Measurements from ENCODE around the gene FILIP1L.

Gene FILIP1L

DNA sequence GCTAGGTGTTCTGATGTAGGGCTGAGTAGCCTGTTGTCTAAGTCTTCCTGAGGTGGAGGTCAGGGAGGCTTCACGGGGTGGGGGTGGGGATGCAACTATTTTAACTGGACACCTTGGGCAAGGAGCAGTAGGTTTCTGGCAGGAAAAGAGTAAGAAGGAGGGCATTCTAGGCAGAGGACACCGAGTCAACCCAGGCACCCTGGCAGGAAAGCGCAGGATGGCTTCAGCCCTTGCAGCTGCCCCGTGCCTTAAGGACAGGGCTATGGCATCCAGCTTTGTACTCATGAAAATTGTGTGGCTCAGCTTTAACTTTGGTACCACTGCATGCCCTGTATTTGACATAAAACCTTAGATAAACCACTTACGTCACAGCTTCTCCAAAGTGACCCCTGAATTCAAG lies 6.4 kb upstream of the FILIP1L start:
- TF ChIP-seq JUND (IDR thresholded peaks at IDR 0.05; ENCODE audit: low read depth), result no peak
- in situ Hi-C loops (cut with HindIII; ENCODE audit: low pct_unique_long_range_greater_than_20kb, low sequenced_read_pairs), result no loop called here
- DNase-seq (ENCODE audit: low read depth in 1 of 2, low spot score in 1 of 2), result no peak

DNA sequence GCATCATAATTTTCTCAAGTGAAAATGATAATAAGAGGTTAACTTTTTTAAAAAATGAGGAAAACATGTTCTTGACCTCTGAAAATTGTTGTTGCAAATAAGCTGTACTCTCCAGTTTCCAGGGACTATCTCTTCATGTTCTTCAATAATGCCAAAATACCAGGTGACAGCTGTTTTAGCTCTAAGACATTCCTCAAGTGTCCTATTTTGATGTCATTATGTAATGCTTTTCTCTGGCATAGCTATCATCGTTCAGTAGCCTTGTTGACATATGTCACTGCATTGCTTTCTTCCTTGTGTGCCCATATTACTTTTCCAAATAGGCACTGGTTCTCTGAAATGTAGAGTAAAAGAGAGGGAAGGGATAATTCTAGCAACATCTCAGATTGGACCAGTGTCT lies 5.7 kb upstream of the FILIP1L start:
- no peak for DNase-seq (ENCODE audit: low read depth in 1 of 2, low spot score in 1 of 2)
- no peak for TF ChIP-seq JUND (IDR thresholded peaks at IDR 0.05; ENCODE audit: low read depth)
- in situ Hi-C loops (cut with HindIII; ENCODE audit: low pct_unique_long_range_greater_than_20kb, low sequenced_read_pairs), result no loop called here

DNA sequence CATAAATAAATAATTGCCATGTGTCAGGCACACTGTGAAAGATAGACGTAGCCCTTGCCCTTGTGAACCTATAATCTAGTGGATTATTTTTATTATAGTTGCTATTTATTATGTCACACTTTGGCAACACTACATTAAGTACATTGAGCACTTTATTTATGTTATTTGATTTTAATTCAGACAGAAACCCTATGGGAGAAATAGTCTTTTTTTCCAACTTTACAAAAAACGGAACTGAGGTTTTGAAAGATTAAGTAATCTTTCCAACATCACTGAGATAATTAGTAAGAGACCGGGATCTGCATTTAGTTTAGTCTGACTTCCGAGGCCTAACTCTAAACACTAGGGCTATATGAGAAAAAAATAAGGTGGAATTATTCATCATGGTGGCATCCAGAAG lies 2.8 kb upstream of the FILIP1L start:
- in situ Hi-C loops (cut with HindIII; ENCODE audit: low pct_unique_long_range_greater_than_20kb, low sequenced_read_pairs), result no loop called here
- DNase-seq (ENCODE audit: low read depth in 1 of 2, low spot score in 1 of 2), result no peak
- no peak for TF ChIP-seq JUND (IDR thresholded peaks at IDR 0.05; ENCODE audit: low read depth)

DNA sequence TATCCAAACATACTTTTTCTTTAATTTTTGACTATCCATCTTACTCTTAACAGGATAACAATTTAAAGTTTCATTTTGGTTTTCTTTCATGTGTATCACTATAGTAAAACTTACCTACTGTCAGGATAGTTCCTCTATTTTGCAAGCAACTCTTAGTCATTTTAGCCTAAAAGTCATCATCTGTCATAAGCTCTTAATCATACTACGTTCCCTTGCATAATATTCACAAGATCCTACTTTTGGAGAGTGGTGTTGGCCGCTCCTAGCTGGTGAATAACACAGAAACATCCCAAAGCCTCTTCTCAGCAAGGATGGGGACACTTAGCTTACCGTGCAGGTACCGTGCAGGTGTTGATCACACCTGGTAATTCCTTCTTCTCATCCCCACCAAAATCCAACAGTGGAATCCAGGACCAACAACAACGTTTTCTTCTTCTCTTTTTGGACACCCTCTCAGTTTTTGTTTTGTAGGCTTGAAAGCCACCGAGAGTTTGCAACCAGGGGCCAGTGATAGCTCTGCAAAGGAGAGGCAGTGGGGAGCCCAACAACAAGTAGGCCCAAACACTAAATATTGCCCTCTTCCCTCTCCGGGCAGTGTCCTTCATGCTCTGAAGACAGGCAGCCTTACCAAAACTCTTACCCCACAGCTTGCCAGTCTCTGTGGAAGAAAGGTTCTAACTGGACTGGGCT lies 433 bp downstream of the FILIP1L start:
- TF ChIP-seq JUND (IDR thresholded peaks at IDR 0.05; ENCODE audit: low read depth), result no peak
- in situ Hi-C loops (cut with HindIII; ENCODE audit: low pct_unique_long_range_greater_than_20kb, low sequenced_read_pairs), result no loop called here
- no peak for DNase-seq (ENCODE audit: low read depth in 1 of 2, low spot score in 1 of 2)

DNA sequence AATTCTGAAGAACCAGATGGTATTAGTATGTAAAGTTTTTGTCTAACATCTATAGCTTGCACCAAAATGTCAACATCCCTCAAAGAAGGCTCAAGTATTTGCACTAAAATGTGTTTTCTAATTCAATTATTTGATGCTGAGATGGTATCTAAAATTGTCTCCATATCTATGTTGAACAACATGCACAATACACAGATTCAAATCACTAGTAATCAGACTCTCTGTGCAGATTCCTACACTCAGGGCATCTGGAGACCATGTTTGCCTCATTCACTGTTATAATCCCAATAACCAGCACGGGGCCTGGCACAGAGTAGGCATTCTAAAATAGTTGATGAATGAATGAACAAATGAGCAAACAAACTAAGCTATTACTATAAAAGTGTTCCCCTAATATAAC lies 2.6 kb downstream of the FILIP1L start:
- DNase-seq (ENCODE audit: low read depth in 1 of 2, low spot score in 1 of 2), result no peak
- in situ Hi-C loops (cut with HindIII; ENCODE audit: low pct_unique_long_range_greater_than_20kb, low sequenced_read_pairs), result no loop called here
- no peak for TF ChIP-seq JUND (IDR thresholded peaks at IDR 0.05; ENCODE audit: low read depth)

DNA sequence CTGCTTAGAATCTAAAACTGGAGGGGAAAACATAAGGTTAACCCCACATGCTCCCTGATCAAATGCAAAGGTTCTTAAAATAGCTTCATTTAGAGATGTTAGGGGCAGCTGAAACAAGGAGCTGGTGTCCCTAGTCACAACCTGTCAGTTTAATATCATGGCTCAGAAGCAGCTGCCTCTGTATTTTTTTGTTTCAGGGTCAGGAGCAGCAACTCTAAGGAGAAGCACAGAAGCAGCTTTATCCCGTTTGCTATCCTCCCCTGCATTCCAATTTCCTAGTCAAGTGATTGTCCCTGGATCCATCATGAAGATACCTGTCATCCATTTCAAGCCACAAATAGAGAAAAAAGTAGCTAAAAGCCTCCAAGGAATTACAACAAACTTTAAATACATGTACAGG lies 4.1 kb downstream of the FILIP1L start:
- in situ Hi-C loops (cut with HindIII; ENCODE audit: low pct_unique_long_range_greater_than_20kb, low sequenced_read_pairs), result no loop called here

DNA sequence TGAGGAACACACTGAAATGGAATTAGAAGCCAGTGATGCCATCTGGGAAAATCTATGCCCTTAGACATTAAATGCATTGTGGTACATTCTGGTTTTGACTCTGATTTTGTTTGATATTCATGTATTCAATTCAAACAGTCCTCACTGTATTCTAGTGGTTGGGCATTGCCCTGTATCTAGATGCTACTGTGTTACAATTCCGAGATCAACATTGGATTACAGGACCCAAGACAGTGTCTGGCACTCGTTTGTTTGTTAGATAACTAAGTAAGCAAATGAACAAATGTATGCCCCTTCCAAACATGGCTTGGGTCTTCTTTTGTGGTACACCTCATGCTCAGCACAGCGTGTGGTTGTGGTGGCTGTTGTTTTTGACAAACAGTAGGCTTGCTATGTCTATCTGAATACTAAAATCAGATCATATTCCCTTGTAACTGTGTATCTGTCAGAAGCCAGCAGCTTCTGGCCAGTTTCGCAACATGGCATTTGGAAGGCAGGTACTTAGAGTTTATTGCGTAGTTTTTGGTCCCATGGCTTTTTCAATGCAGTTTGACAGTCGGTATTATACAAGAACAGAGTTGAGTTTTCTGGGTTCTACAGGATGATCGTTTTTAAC lies 5.7 kb downstream of the FILIP1L start:
- no peak for DNase-seq (ENCODE audit: low read depth in 1 of 2, low spot score in 1 of 2)
- in situ Hi-C loops (cut with HindIII; ENCODE audit: low pct_unique_long_range_greater_than_20kb, low sequenced_read_pairs), result no loop called here
- TF ChIP-seq JUND (IDR thresholded peaks at IDR 0.05; ENCODE audit: low read depth), result no peak

More for the DNA sequence above, 4.1 kb downstream of the FILIP1L start:
- TF ChIP-seq JUND (IDR thresholded peaks at IDR 0.05; ENCODE audit: low read depth), result no peak
- DNase-seq (ENCODE audit: low read depth in 1 of 2, low spot score in 1 of 2), result no peak

DNA sequence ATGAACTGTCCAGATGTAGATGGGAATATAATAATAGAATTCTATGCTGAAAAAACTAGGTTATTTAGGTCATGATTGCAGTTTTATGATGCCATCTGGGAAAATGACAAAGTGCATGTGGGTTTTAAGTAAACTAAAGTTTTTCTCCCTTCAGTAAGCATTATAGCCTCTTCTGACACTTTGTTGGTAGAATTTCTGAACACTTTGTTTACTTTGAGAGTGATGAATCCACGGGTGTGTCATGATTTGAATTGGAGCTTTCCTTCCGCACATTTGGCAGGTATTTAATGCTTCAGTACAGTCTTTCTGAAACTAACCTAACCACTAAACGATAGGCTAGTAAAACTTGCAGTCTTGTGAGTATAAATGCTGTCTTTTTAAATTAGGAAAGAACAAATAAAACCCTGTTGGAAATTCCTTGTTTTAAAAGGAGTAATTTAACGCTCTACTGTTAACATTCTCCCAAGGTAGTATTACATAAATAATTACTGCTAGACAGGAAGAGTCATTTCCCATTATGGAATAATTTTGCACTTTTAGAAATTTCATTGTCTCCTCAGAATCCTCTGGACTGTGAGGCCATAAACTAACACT lies 7.0 kb downstream of the FILIP1L start:
- TF ChIP-seq JUND (IDR thresholded peaks at IDR 0.05; ENCODE audit: low read depth), result no peak
- in situ Hi-C loops (cut with HindIII; ENCODE audit: low pct_unique_long_range_greater_than_20kb, low sequenced_read_pairs), result no loop called here
- DNase-seq (ENCODE audit: low read depth in 1 of 2, low spot score in 1 of 2), result no peak

DNA sequence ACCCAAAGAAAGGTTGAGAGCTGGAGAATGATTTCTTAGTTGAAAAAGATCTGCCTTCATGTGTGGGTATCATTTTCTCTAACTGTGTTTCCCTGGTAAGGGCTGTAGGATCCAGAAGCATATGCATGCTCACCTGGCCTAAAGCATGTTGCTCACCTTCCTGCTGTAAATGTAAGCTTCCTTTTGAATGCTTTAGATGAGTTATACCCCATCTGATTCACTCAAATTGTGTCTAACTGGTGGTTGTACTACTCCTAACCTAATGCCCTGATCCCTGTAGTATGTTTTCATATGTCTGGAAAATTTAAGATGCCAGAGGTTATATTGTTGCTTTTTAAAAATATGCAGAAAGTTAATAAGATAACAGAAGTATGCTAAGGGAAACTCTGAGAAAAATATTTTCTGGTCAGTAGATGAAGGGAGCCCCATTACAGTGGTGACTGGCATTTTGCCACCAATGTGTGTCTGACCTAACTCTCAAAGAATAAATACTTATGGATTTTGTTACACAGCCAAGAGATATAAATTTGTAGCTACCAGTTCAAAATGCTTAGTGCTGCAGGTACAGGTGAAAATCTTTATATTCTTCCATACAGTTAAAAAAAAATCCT lies 7.7 kb downstream of the FILIP1L start:
- DNase-seq (ENCODE audit: low read depth in 1 of 2, low spot score in 1 of 2), result no peak
- TF ChIP-seq JUND (IDR thresholded peaks at IDR 0.05; ENCODE audit: low read depth), result no peak
- in situ Hi-C loops (cut with HindIII; ENCODE audit: low pct_unique_long_range_greater_than_20kb, low sequenced_read_pairs), result no loop called here

DNA sequence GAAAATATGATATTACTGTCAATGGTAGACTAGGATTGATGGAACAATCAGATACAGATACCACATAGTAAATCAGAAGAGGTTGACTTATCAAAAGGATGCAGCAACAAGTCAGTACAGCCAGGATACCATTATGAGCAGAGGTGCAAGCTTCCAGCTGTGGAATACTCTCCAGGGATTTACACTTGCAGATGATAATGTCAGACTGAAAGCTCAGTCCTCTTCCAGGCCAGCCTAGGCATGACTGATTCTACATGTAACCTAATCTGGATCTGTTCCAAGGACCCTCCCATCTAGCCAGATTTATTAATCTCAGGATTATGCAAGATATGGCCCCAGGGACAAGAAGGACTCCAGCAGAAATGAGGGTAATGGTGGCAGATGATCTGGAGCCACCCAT lies 8.2 kb downstream of the FILIP1L start:
- DNase-seq (ENCODE audit: low read depth in 1 of 2, low spot score in 1 of 2), result no peak
- no peak for TF ChIP-seq JUND (IDR thresholded peaks at IDR 0.05; ENCODE audit: low read depth)
- in situ Hi-C loops (cut with HindIII; ENCODE audit: low pct_unique_long_range_greater_than_20kb, low sequenced_read_pairs), result no loop called here

DNA sequence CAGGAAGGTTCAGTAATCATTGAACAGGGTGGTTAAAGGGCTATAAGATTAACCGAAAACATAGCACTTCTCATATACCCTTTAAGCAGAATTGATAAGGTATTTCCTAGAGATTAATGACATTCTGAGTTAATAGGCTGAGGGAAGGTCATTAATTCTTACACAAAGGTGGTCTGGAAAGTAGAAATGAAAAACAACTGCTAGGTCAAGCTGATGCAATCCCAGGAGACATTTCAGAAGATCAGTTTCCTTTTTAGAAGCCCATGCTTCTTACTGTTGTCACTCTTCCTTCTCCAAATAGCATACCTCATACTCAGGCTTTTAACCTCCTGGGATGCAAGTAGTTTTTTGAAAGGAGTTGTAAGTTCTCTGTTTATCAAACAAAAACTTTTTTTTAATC lies 8.8 kb downstream of the FILIP1L start:
- no peak for DNase-seq (ENCODE audit: low read depth in 1 of 2, low spot score in 1 of 2)
- TF ChIP-seq JUND (IDR thresholded peaks at IDR 0.05; ENCODE audit: low read depth), result no peak
- in situ Hi-C loops (cut with HindIII; ENCODE audit: low pct_unique_long_range_greater_than_20kb, low sequenced_read_pairs), result no loop called here

DNA sequence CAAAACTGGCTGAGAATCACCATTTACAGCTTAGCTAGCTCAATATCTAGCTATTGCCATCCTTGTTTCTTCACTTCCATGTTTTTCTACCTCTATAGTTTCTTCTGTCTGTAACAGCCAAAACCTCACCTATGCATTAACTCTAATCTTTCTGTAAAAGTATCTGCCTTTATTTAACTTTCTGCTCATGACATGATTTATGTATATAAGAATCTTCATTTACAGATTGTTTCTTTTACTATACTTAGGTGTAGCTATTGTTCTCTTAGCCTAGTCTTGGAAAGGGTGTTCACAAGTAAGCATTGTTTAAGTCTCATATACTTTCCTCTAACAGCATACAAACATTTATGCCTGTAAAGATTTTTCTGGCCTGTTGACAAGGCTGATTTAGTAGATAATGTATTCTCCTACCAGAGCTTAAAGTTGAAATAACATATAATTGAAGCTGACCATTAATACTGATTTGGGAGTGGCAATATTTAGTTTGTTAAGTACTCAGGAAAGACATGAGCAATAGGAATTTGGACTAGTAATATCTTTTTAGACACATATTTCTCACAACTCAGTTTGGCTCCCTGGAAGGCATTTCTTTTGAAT lies 9.4 kb downstream of the FILIP1L start:
- in situ Hi-C loops (cut with HindIII; ENCODE audit: low pct_unique_long_range_greater_than_20kb, low sequenced_read_pairs), result no loop called here
- TF ChIP-seq JUND (IDR thresholded peaks at IDR 0.05; ENCODE audit: low read depth), result no peak

DNA sequence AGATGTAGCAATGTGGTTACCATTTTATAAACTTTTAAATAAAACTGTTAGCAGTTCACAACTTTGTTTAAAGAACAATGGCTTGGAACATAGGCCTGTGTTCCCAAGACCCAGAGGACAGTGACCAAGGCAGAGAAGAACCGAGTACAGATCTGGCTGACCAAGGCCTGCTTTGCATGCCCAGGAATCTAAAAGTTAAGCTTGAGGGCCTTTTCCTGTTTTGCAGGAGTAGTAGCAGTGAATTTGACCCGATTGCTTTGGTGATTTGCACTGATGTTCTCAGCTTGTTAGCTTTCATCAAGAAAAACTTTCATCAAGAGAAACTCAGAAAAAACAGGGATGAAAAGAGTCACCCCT lies 9.9 kb downstream of the FILIP1L start:
- DNase-seq (ENCODE audit: low read depth in 1 of 2, low spot score in 1 of 2), result peak in 1 of 2 experiments; percentile 39
- no peak for TF ChIP-seq JUND (IDR thresholded peaks at IDR 0.05; ENCODE audit: low read depth)
- in situ Hi-C loops (cut with HindIII; ENCODE audit: low pct_unique_long_range_greater_than_20kb, low sequenced_read_pairs), result no loop called here

More for the DNA sequence above, 9.4 kb downstream of the FILIP1L start:
- DNase-seq (ENCODE audit: low read depth in 1 of 2, low spot score in 1 of 2), result no peak
